ENCODE results near the gene PRKG1.

The PRKG1 gene

GRCh38 chr10:51789903-51790302 is 715.6 kb downstream of the PRKG1 start:
- Histone ChIP-seq H3K27ac (ENCODE audit: low read depth, low read length, severe bottlenecking) (no peak overlapping the region), H3K4me1 (ENCODE audit: control insufficient read depth, insufficient read depth, low read length, poor library complexity, severe bottlenecking) (no peaks in the 10 kb centered on the region), H3K9me3 (ENCODE audit: control insufficient read depth, low read length) (no peaks in the 10 kb centered on the region), H3K4me3 (ENCODE audit: extremely low read depth, insufficient read depth, low read length, poor library complexity, severe bottlenecking) (no peak overlapping the region), H3K36me3 (ENCODE audit: control insufficient read depth, insufficient read depth, low read length) (no peaks in the 10 kb centered on the region)
- WGBS, 2 experiments (ENCODE audit: insufficient coverage in 2 of 2), result 92 to 100% methylated on average over 1 to 4 of the region's 4 CpGs

GRCh38 chr10:51792678-51793077 is 718.4 kb downstream of the PRKG1 start:
- H3K4me1 ChIP-seq (ENCODE audit: control insufficient read depth, insufficient read depth, low read length, poor library complexity, severe bottlenecking), result no peaks in the 10 kb centered on the region
- no peaks in the 10 kb centered on the region for H3K9me3 ChIP-seq (ENCODE audit: control insufficient read depth, low read length)
- no peak overlapping the region for H3K4me3 ChIP-seq (ENCODE audit: extremely low read depth, insufficient read depth, low read length, poor library complexity, severe bottlenecking)
- H3K27ac ChIP-seq (ENCODE audit: low read depth, low read length, severe bottlenecking), result no peak overlapping the region
- no peaks in the 10 kb centered on the region for H3K36me3 ChIP-seq (ENCODE audit: control insufficient read depth, insufficient read depth, low read length)

GRCh38 chr10:51800121-51800520 is 725.8 kb downstream of the PRKG1 start:
- Histone ChIP-seq H3K27ac (ENCODE audit: low read depth, low read length, severe bottlenecking) (no peak overlapping the region), H3K36me3 (ENCODE audit: control insufficient read depth, insufficient read depth, low read length) (no peaks in the 10 kb centered on the region), H3K4me1 (ENCODE audit: control insufficient read depth, insufficient read depth, low read length, poor library complexity, severe bottlenecking) (no peaks in the 10 kb centered on the region), H3K4me3 (ENCODE audit: extremely low read depth, insufficient read depth, low read length, poor library complexity, severe bottlenecking) (no peak overlapping the region), H3K9me3 (ENCODE audit: control insufficient read depth, low read length) (no peaks in the 10 kb centered on the region)
- WGBS, 2 experiments (ENCODE audit: insufficient coverage in 2 of 2), result 83 to 100% methylated on average over 1 to 2 of the region's 3 CpGs

- WGBS, 2 experiments (ENCODE audit: insufficient coverage in 2 of 2), result 83 to 93% methylated on average over 1 to 3 of the region's 4 CpGs
- Histone ChIP-seq H3K36me3 (ENCODE audit: control insufficient read depth, insufficient read depth, low read length) (no peaks in the 10 kb centered on the region), H3K27ac (ENCODE audit: low read depth, low read length, severe bottlenecking) (no peak overlapping the region), H3K9me3 (ENCODE audit: control insufficient read depth, low read length) (no peaks in the 10 kb centered on the region), H3K4me3 (ENCODE audit: extremely low read depth, insufficient read depth, low read length, poor library complexity, severe bottlenecking) (no peak overlapping the region), H3K4me1 (ENCODE audit: control insufficient read depth, insufficient read depth, low read length, poor library complexity, severe bottlenecking) (no peaks in the 10 kb centered on the region)
These were observed 726.6 kb downstream of the PRKG1 start for GRCh38 chr10:51800725-51801424.

GRCh38 chr10:51802030-51802429 is 727.7 kb downstream of the PRKG1 start:
- Histone ChIP-seq H3K27ac (ENCODE audit: low read depth, low read length, severe bottlenecking) (no peak overlapping the region), H3K9me3 (ENCODE audit: control insufficient read depth, low read length) (no peaks in the 10 kb centered on the region), H3K4me1 (ENCODE audit: control insufficient read depth, insufficient read depth, low read length, poor library complexity, severe bottlenecking) (no peaks in the 10 kb centered on the region), H3K36me3 (ENCODE audit: control insufficient read depth, insufficient read depth, low read length) (no peaks in the 10 kb centered on the region), H3K4me3 (ENCODE audit: extremely low read depth, insufficient read depth, low read length, poor library complexity, severe bottlenecking) (no peak overlapping the region)

GRCh38 chr10:51804866-51805265 is 730.6 kb downstream of the PRKG1 start:
- Histone ChIP-seq H3K36me3 (ENCODE audit: control insufficient read depth, insufficient read depth, low read length) (no peaks in the 10 kb centered on the region), H3K4me1 (ENCODE audit: control insufficient read depth, insufficient read depth, low read length, poor library complexity, severe bottlenecking) (no peaks in the 10 kb centered on the region), H3K4me3 (ENCODE audit: extremely low read depth, insufficient read depth, low read length, poor library complexity, severe bottlenecking) (no peak overlapping the region), H3K9me3 (ENCODE audit: control insufficient read depth, low read length) (no peaks in the 10 kb centered on the region), H3K27ac (ENCODE audit: low read depth, low read length, severe bottlenecking) (no peak overlapping the region)
- 100% methylated on average over 1 of the region's 3 CpGs; no CpG with 5 or more reads in 1 of the 2 experiments for WGBS, 2 experiments (ENCODE audit: insufficient coverage in 2 of 2)

- H3K4me3 ChIP-seq (ENCODE audit: extremely low read depth, insufficient read depth, low read length, poor library complexity, severe bottlenecking), result no peak overlapping the region
- H3K36me3 ChIP-seq (ENCODE audit: control insufficient read depth, insufficient read depth, low read length), result no peaks in the 10 kb centered on the region
- no peak overlapping the region for H3K27ac ChIP-seq (ENCODE audit: low read depth, low read length, severe bottlenecking)
- H3K4me1 ChIP-seq (ENCODE audit: control insufficient read depth, insufficient read depth, low read length, poor library complexity, severe bottlenecking), result no peaks in the 10 kb centered on the region
- no peaks in the 10 kb centered on the region for H3K9me3 ChIP-seq (ENCODE audit: control insufficient read depth, low read length)
- 80 to 100% methylated on average over 1 to 3 of the region's 5 CpGs for WGBS, 2 experiments (ENCODE audit: insufficient coverage in 2 of 2)
These were observed 732.0 kb downstream of the PRKG1 start for GRCh38 chr10:51806079-51806835.

GRCh38 chr10:51808187-51808586 is 733.9 kb downstream of the PRKG1 start:
- no peaks in the 10 kb centered on the region for H3K36me3 ChIP-seq (ENCODE audit: control insufficient read depth, insufficient read depth, low read length)
- H3K4me1 ChIP-seq (ENCODE audit: control insufficient read depth, insufficient read depth, low read length, poor library complexity, severe bottlenecking), result no peaks in the 10 kb centered on the region
- no peak overlapping the region for H3K4me3 ChIP-seq (ENCODE audit: extremely low read depth, insufficient read depth, low read length, poor library complexity, severe bottlenecking)
- H3K9me3 ChIP-seq (ENCODE audit: control insufficient read depth, low read length), result no peaks in the 10 kb centered on the region
- 93 to 100% methylated on average over 1 to 2 of the region's 3 CpGs for WGBS, 2 experiments (ENCODE audit: insufficient coverage in 2 of 2)
- no peak overlapping the region for H3K27ac ChIP-seq (ENCODE audit: low read depth, low read length, severe bottlenecking)

GRCh38 chr10:51815723-51816122 is 741.4 kb downstream of the PRKG1 start:
- 92% methylated on average over 2 of the region's 2 CpGs; no CpG with 5 or more reads in 1 of the 2 experiments for WGBS, 2 experiments (ENCODE audit: insufficient coverage in 2 of 2)
- no peak overlapping the region for H3K27ac ChIP-seq (ENCODE audit: low read depth, low read length, severe bottlenecking)
- H3K9me3 ChIP-seq (ENCODE audit: control insufficient read depth, low read length), result no peaks in the 10 kb centered on the region
- no peak overlapping the region for H3K4me3 ChIP-seq (ENCODE audit: extremely low read depth, insufficient read depth, low read length, poor library complexity, severe bottlenecking)
- H3K36me3 ChIP-seq (ENCODE audit: control insufficient read depth, insufficient read depth, low read length), result no peaks in the 10 kb centered on the region
- H3K4me1 ChIP-seq (ENCODE audit: control insufficient read depth, insufficient read depth, low read length, poor library complexity, severe bottlenecking), result peaks cover 3% of the 10 kb centered on the region

- H3K4me3 ChIP-seq (ENCODE audit: extremely low read depth, insufficient read depth, low read length, poor library complexity, severe bottlenecking), result no peak overlapping the region
- H3K4me1 ChIP-seq (ENCODE audit: control insufficient read depth, insufficient read depth, low read length, poor library complexity, severe bottlenecking), result no peaks in the 10 kb centered on the region
- no peaks in the 10 kb centered on the region for H3K9me3 ChIP-seq (ENCODE audit: control insufficient read depth, low read length)
- no CpG with 5 or more reads among the region's 2 CpGs for WGBS, 2 experiments (ENCODE audit: insufficient coverage in 2 of 2)
- H3K27ac ChIP-seq (ENCODE audit: low read depth, low read length, severe bottlenecking), result no peak overlapping the region
- H3K36me3 ChIP-seq (ENCODE audit: control insufficient read depth, insufficient read depth, low read length), result no peaks in the 10 kb centered on the region
These were observed 746.8 kb downstream of the PRKG1 start for GRCh38 chr10:51821045-51821444.

- no peaks in the 10 kb centered on the region for H3K9me3 ChIP-seq (ENCODE audit: control insufficient read depth, low read length)
- no peak overlapping the region for H3K27ac ChIP-seq (ENCODE audit: low read depth, low read length, severe bottlenecking)
- H3K36me3 ChIP-seq (ENCODE audit: control insufficient read depth, insufficient read depth, low read length), result no peaks in the 10 kb centered on the region
- H3K4me1 ChIP-seq (ENCODE audit: control insufficient read depth, insufficient read depth, low read length, poor library complexity, severe bottlenecking), result no peaks in the 10 kb centered on the region
- no peak overlapping the region for H3K4me3 ChIP-seq (ENCODE audit: extremely low read depth, insufficient read depth, low read length, poor library complexity, severe bottlenecking)
These were observed 747.5 kb downstream of the PRKG1 start for GRCh38 chr10:51821745-51822144.
